HCT116 (cell line): ENCODE measurements around the gene RNF208. TPM values are rescaled to one million over a fixed set of nuclear protein-coding genes. Genes with fewer than 3 reads are reported as not detected.

Source experiments
- ATAC-seq: fragments of 200-7000 bp; cut with Tn5 transposase; 2 replicates; pipeline ENCODE4 v1.9.1; 2020; ENCODE audit warnings: mild to moderate bottlenecking, moderate library complexity
- BruUV-seq: library from RNA; stranded (reverse); fragments of 400-500 nt; replicated peaks from 2 replicates; lab custom pipeline; 2021; lab: Mats Ljungman, UMichigan
- CTCF ChIA-PET: fragments of 300-600 bp; sonication (Branson Sonifier 250); formaldehyde crosslinking; loops from one replicate; lab custom pipeline; 2021; ENCODE audit warnings: antibody characterized with exemption; lab: Charles Lee
- POLR2A ChIA-PET: fragments of 300-600, 350-600 bp; sonication (Branson Sonifier 250); formaldehyde crosslinking; loops from one replicate; lab custom pipeline; 2021; ENCODE audit warnings: antibody characterized with exemption; lab: Charles Lee
- RAD21 ChIA-PET, 2 experiments: fragments of 300-600 bp; sonication (Branson Sonifier 250); formaldehyde crosslinking; loops; one replicate each; lab custom pipeline; 2023; ENCODE audit warnings: low total read pairs in 2 of 2; ENCODE audit not compliant: uncharacterized antibody in 2 of 2, unreplicated experiment in 2 of 2, low non-redundant PET in 1 of 2; lab: Charles Lee
- DNase-seq: peaks from one replicate; pipeline ENCODE4 v3.0.0-alpha.2; 2010; ENCODE audit warnings: low read depth, low spot score
- H2AFZ ChIP-seq: fragments of 200-600 bp; shearing (Covaris generic), sonication (generic); 2 replicates; pipeline ENCODE4 v1.6.1; 2017; ENCODE audit warnings: low read depth, mixed run types, mixed read lengths, antibody characterized with exemption, low read length; ENCODE audit not compliant: poor library complexity, severe bottlenecking
- H3K27ac ChIP-seq: 2 replicates; pipeline ENCODE4 v1.5.1; 2012; ENCODE audit warnings: low read depth, low read length
- H3K27me3 ChIP-seq: fragments of 200-600 bp; sonication (generic); 2 replicates; pipeline ENCODE4 v1.6.1; 2016; ENCODE audit warnings: mixed run types, low read length, mixed read lengths; ENCODE audit not compliant: insufficient read depth
- H3K36me3 ChIP-seq, 2 experiments: fragments of 200-500 bp in 1 of 2; fragments of 200-600 bp in 1 of 2; sonication (Bioruptor generic) in 1 of 2; sonication (generic) in 1 of 2; 2 replicates each; pipeline versions ENCODE4 v1.5.1 to v1.6.1; 2014 to 2016; ENCODE audit warnings: low read length in 2 of 2, inconsistent platforms in 1 of 2, mixed read lengths in 1 of 2, mixed run types in 1 of 2; ENCODE audit not compliant: insufficient read depth in 2 of 2, control insufficient read depth in 1 of 2
- H3K4me1 ChIP-seq, 2 experiments: fragments of 200-600 bp in 1 of 2; sonication (generic) in 1 of 2; 2 replicates each; pipeline versions ENCODE4 v1.5.1 to v1.6.1; 2012 to 2017; ENCODE audit warnings: low read length in 2 of 2, inconsistent platforms in 1 of 2, mild to moderate bottlenecking in 1 of 2, mixed read lengths in 1 of 2, mixed run types in 1 of 2, moderate library complexity in 1 of 2; ENCODE audit not compliant: insufficient read depth in 2 of 2, control insufficient read depth in 1 of 2
- H3K4me2 ChIP-seq: fragments of 200-600 bp; sonication (generic); 2 replicates; pipeline ENCODE4 v1.6.1; 2017; ENCODE audit warnings: mixed run types, low read length, mixed read lengths
- H3K4me3 ChIP-seq, 2 experiments: fragments of 200-600 bp in 1 of 2; sonication (generic) in 1 of 2; replicated peaks in 1 of 2; 2 replicates each; pipeline ENCODE4 v1.5.1; 2011 to 2016; ENCODE audit warnings: low read length in 2 of 2, control low read depth in 1 of 2, low read depth in 1 of 2, mild to moderate bottlenecking in 1 of 2, mixed read lengths in 1 of 2, mixed run types in 1 of 2
- H3K79me2 ChIP-seq: fragments of 200-600 bp; sonication (generic); 2 replicates; pipeline ENCODE4 v1.6.1; 2017; ENCODE audit warnings: mild to moderate bottlenecking, mixed run types, low read length, moderate library complexity, mixed read lengths; ENCODE audit not compliant: insufficient read depth
- H3K9ac ChIP-seq: fragments of 200-600 bp; sonication (generic); 2 replicates; pipeline ENCODE4 v1.6.1; 2016; ENCODE audit warnings: low read length, mixed read lengths
- H3K9me2 ChIP-seq: fragments of 200-600 bp; sonication (generic), shearing (Covaris generic); 2 replicates; pipeline ENCODE4 v1.6.1; 2017; ENCODE audit warnings: mixed run types, mild to moderate bottlenecking, moderate library complexity; ENCODE audit not compliant: insufficient read depth
- H3K9me3 ChIP-seq, 2 experiments: fragments of 200-500 bp in 1 of 2; fragments of 200-600 bp in 1 of 2; sonication (Bioruptor generic) in 1 of 2; sonication (generic) in 1 of 2; 2 replicates each; pipeline ENCODE4 v1.6.1; 2014 to 2017; ENCODE audit warnings: low read length in 2 of 2, mixed read lengths in 2 of 2, inconsistent platforms in 1 of 2, low read depth in 1 of 2, mild to moderate bottlenecking in 1 of 2, mixed run types in 1 of 2, moderate library complexity in 1 of 2; ENCODE audit not compliant: control insufficient read depth in 1 of 2, insufficient read depth in 1 of 2
- H4K20me1 ChIP-seq: fragments of 200-600 bp; sonication (generic), shearing (Covaris generic); 2 replicates; pipeline ENCODE4 v1.6.1; 2017; ENCODE audit warnings: mixed run types, mild to moderate bottlenecking, moderate library complexity; ENCODE audit not compliant: insufficient read depth
- CTCF ChIP-seq, 3 experiments: fragments of 200-600 bp in 1 of 3; sonication (generic) in 1 of 3; IDR thresholded peaks in 2 of 3; conservative IDR thresholded peaks in 1 of 3; 2 replicates each; pipeline ENCODE4 v1.5.1; 2012 to 2017; ENCODE audit warnings: low read depth in 2 of 3, low read length in 2 of 3, antibody characterized with exemption in 1 of 3, borderline replicate concordance in 1 of 3, control low read depth in 1 of 3, mild to moderate bottlenecking in 1 of 3, mixed read lengths in 1 of 3, mixed run types in 1 of 3, moderate library complexity in 1 of 3; ENCODE audit not compliant: insufficient read depth in 1 of 3
- EZH2 ChIP-seq: fragments of 200-600 bp; sonication (generic); IDR thresholded peaks from 2 replicates; pipeline ENCODE4 v1.6.1; 2017; ENCODE audit warnings: antibody characterized with exemption, mixed run types
- POLR2A ChIP-seq: IDR thresholded peaks from 2 replicates; pipeline ENCODE4 v1.7.0; 2011; ENCODE audit warnings: borderline replicate concordance; ENCODE audit not compliant: insufficient read depth, insufficient read length; ENCODE audit errors: extremely low read depth
- RAD21 ChIP-seq: IDR thresholded peaks from 2 replicates; pipeline ENCODE4 v1.6.1; 2012; ENCODE audit warnings: low read depth, mild to moderate bottlenecking
- REST ChIP-seq: IDR thresholded peaks from 2 replicates; pipeline ENCODE4 v1.6.1; 2012; ENCODE audit warnings: low read depth
- TCF7L2 ChIP-seq: IDR thresholded peaks from 2 replicates; pipeline ENCODE4 v1.7.0; 2011; ENCODE audit warnings: borderline replicate concordance, inconsistent platforms; ENCODE audit not compliant: insufficient read depth, insufficient read length; ENCODE audit errors: extremely low read depth
- ZFX ChIP-seq: fragments of 450-650 bp; IDR thresholded peaks from 2 replicates; pipeline ENCODE4 v1.6.1; 2017
- ZNF274 ChIP-seq: fragments of 200-500 bp; sonication (Bioruptor generic); IDR thresholded peaks from 2 replicates; pipeline ENCODE4 v1.6.1; 2014; ENCODE audit warnings: mild to moderate bottlenecking, low read depth, low read length, inconsistent platforms
- intact Hi-C: fragments of 100-400 bp; cut with micrococcal nuclease; formaldehyde crosslinking; loops from 2 replicates; pipeline ENCODE4 v1.10.0; 2022
- total RNA-seq: library from RNA; stranded (reverse); gene quantifications from one replicate; pipeline ENCODE4 v1.2.1, GENCODE V29; 2021; ENCODE audit not compliant: unreplicated experiment
- TF ChIP-seq, protein P1 (sequence below): IDR thresholded peaks from 2 replicates; pipeline ENCODE4 v1.6.1; 2011; ENCODE audit warnings: mild to moderate bottlenecking, low read length, moderate library complexity; ENCODE audit not compliant: insufficient replicate concordance; ENCODE audit errors: extremely low read depth
- TF ChIP-seq, protein P2 (sequence below): IDR thresholded peaks from 2 replicates; pipeline ENCODE4 v1.6.1; 2012

RNF208 gene
- total RNA-seq, 1 experiment from 2014 or later: 26.1 TPM

DNA sequence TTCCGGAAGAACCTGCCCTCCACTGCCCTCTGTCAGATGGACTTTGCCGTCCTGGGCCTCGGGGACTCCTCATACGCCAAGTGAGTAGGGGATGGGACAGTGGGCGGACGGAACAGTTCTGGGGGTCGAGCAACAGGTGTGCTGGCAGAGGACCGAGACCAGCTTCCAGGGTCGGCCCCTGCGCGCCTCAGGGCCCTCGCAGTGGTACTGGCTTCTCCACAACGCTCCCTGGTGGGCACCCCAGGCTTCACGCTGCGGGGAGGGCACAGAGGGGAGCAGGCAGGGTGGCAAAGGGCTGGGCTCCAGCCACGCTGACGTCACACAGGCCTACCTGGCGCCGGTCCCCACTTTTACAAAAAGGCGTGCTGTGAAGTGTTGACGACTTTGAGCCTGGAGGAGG lies 9.5 kb downstream of the RNF208 start:
- H3K4me2 ChIP-seq: no peak overlapping the region
- H3K36me3 ChIP-seq: peaks cover 0 to 7% of the 10 kb centered on the region in 2 experiments; a peak in 1 of 4 replicates
- H2AFZ ChIP-seq: no peak overlapping the region
- H3K9ac ChIP-seq: no peak overlapping the region
- DNase-seq (no peak), ATAC-seq (no peak)
- no peaks in the 10 kb centered on the region for H3K9me2 ChIP-seq
- peaks cover 1% of the 10 kb centered on the region; the same call in 1 of the 2 replicates for H3K79me2 ChIP-seq
- CTCF ChIA-PET: no interaction called here
- no peaks in the 10 kb centered on the region for H4K20me1 ChIP-seq
- BruUV-seq: no TSS peak
- RAD21 ChIA-PET: no interaction called here
- peaks cover 10 to 23% of the 10 kb centered on the region in 2 experiments for H3K4me1 ChIP-seq
- no peak overlapping the region for H3K4me3 ChIP-seq
- no peaks in the 10 kb centered on the region for H3K9me3 ChIP-seq
- H3K27ac ChIP-seq: no peak overlapping the region
- intact Hi-C loops: no loop called here
- peak in 2 of 3 experiments; percentile 22 to 28; a peak in 2 of 6 replicates for TF ChIP-seq CTCF (IDR thresholded peaks at IDR 0.05 in 2 of 3, conservative IDR thresholded peaks at IDR 0.05 in 1 of 3; ENCODE audit: borderline replicate concordance in 1 of 3, insufficient read depth in 1 of 3, low read depth in 2 of 3, low read length in 2 of 3)
- no peak for TF ChIP-seq EZH2
- POLR2A ChIA-PET: interaction anchor here (1.4 kb wide), 1 partner anchor 49 kb away, joined by 3 read pairs; no protein-coding TSS in a partner anchor
- H3K27me3 ChIP-seq: no peaks in the 10 kb centered on the region

- Histone ChIP-seq H3K9ac (no peak overlapping the region), H3K9me2 (no peaks in the 10 kb centered on the region), H3K36me3 (peaks cover 0 to 10% of the 10 kb centered on the region in 2 experiments; a peak in 1 of 4 replicates), H3K4me2 (no peak overlapping the region), H3K4me3 (no peak overlapping the region), H3K27me3 (no peaks in the 10 kb centered on the region), H4K20me1 (no peaks in the 10 kb centered on the region), H3K9me3 (no peaks in the 10 kb centered on the region), H3K4me1 (peaks cover 4 to 20% of the 10 kb centered on the region in 2 experiments), H3K27ac (no peak overlapping the region), H3K79me2 (peaks cover 11% of the 10 kb centered on the region), H2AFZ (no peak overlapping the region)
- RAD21 ChIA-PET: no interaction called here
- no TSS peak for BruUV-seq
- ATAC-seq (no peak), DNase-seq (no peak)
- intact Hi-C loops: no loop called here
- CTCF ChIA-PET: no interaction called here
- POLR2A ChIA-PET: no interaction called here
- TF ChIP-seq, protein P1, sequence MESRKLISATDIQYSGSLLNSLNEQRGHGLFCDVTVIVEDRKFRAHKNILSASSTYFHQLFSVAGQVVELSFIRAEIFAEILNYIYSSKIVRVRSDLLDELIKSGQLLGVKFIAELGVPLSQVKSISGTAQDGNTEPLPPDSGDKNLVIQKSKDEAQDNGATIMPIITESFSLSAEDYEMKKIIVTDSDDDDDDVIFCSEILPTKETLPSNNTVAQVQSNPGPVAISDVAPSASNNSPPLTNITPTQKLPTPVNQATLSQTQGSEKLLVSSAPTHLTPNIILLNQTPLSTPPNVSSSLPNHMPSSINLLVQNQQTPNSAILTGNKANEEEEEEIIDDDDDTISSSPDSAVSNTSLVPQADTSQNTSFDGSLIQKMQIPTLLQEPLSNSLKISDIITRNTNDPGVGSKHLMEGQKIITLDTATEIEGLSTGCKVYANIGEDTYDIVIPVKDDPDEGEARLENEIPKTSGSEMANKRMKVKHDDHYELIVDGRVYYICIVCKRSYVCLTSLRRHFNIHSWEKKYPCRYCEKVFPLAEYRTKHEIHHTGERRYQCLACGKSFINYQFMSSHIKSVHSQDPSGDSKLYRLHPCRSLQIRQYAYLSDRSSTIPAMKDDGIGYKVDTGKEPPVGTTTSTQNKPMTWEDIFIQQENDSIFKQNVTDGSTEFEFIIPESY: no peak
- no peak for TF ChIP-seq POLR2A
- no peak for TF ChIP-seq RAD21
- TF ChIP-seq TCF7L2: no peak
- TF ChIP-seq ZFX: no peak
- TF ChIP-seq, protein P2, sequence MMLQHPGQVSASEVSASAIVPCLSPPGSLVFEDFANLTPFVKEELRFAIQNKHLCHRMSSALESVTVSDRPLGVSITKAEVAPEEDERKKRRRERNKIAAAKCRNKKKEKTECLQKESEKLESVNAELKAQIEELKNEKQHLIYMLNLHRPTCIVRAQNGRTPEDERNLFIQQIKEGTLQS: no peak
- TF ChIP-seq ZNF274: no peak
- TF ChIP-seq REST: no peak
Measured at GRCh38 chr9:137211532-137211931, 10.5 kb downstream of the RNF208 start.
